GM19395 (cell line): Measurements from ENCODE around the gene CNTLN.

Source experiments
- ATAC-seq: cut with Tn5 transposase; IDR thresholded peaks from one replicate; pipeline ENCODE4 v1.9.1; 2021; ENCODE audit warnings: mild to moderate bottlenecking, moderate library complexity; ENCODE audit not compliant: unreplicated experiment

Gene CNTLN, protein sequence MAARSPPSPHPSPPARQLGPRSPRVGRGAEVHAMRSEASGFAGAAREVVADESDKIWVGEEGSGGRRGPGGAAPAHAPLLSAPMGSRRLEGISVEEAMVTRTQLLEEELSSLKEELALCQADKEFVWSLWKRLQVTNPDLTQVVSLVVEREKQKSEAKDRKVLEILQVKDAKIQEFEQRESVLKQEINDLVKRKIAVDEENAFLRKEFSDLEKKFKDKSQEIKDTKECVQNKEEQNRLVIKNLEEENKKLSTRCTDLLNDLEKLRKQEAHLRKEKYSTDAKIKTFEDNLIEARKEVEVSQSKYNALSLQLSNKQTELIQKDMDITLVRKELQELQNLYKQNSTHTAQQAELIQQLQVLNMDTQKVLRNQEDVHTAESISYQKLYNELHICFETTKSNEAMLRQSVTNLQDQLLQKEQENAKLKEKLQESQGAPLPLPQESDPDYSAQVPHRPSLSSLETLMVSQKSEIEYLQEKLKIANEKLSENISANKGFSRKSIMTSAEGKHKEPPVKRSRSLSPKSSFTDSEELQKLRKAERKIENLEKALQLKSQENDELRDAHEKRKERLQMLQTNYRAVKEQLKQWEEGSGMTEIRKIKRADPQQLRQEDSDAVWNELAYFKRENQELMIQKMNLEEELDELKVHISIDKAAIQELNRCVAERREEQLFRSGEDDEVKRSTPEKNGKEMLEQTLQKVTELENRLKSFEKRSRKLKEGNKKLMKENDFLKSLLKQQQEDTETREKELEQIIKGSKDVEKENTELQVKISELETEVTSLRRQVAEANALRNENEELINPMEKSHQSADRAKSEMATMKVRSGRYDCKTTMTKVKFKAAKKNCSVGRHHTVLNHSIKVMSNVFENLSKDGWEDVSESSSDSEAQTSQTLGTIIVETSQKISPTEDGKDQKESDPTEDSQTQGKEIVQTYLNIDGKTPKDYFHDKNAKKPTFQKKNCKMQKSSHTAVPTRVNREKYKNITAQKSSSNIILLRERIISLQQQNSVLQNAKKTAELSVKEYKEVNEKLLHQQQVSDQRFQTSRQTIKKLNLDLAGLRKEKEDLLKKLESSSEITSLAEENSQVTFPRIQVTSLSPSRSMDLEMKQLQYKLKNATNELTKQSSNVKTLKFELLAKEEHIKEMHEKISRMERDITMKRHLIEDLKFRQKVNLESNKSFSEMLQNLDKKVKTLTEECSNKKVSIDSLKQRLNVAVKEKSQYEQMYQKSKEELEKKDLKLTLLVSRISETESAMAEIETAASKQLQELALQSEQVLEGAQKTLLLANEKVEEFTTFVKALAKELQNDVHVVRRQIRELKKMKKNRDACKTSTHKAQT (N-terminal part only)

DNA sequence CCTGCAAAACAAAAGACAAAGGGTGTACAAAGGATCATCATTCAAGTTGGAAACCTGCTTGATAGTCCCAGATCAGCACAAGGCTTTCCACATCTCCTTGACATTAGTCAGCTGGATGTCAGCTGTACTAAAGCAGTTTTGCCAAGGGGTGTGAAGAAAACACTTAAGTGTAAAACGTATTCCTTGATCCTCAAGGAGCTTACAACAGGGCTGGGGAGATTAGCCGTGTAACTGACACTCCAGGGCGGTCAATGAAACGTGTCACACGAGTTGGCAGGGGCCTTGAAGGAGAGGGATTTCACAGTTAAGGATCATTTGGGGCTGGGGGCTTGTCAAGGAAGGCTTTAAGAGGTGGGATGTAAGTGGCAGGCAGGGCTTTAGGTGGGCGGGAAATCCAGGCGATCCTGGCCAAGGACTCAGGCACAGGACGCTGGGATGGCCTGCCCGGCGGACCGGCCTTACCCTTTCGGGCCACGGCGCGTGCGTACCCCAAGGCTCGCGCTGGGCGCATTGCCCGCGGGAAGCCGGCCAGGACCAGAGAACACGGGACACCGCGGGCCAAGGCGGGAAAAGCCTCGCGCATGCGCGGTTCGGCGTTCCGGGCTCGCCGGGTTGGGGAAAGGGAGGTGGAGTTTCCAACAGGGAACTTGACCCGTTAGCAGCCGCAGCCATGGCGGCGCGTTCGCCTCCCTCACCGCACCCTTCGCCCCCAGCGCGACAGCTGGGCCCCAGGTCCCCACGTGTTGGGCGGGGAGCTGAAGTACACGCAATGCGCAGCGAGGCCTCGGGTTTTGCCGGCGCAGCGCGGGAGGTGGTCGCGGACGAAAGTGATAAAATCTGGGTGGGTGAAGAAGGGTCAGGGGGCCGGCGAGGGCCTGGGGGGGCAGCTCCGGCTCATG lies at the start of gene CNTLN:
Gene CNTLN (plus strand): TSS at position 645 of the 899 bp plus-strand sequence. CDS start 26 bp downstream, at position 671.
- peak; percentile 79 for ATAC-seq

DNA sequence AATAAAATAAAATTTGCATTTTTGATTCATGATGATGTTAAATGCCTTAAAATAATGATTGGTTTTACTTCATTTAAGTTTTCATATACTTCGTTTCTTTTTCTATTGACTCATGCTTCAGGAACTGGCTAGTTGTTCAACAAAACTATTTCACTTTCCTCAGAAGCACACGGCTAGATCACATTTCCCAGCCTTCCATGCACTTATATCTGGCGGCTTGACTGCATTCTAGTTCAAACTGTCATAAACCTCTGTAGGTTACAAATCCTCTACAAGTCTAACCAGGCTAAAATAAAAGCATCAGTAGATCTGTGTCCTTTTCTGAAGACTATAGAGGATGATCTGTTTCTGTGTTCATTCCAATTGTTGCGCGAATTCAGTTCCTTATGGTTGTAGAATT lies 46.3 kb upstream of the CNTLN start:
- no peak for ATAC-seq

DNA sequence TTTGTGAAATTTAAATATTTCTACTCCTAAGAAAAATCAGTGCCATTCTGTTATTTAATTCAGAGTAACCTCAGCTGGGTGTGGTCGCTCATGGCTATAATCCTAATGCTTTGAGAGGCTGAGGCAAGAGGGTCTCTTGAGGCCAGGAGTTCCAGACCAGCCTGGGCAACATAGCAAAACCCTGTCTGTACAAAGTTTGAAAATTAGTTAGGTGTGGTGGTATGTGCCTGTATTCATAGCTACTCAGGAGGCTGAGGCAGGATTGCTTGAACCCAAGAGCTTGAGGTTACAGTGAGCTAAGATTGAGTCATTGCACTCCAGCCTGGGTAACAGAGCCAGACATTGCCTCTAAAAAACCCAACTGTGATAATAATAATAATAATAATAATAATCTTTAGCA lies 44.8 kb upstream of the CNTLN start:
- ATAC-seq, result no peak

DNA sequence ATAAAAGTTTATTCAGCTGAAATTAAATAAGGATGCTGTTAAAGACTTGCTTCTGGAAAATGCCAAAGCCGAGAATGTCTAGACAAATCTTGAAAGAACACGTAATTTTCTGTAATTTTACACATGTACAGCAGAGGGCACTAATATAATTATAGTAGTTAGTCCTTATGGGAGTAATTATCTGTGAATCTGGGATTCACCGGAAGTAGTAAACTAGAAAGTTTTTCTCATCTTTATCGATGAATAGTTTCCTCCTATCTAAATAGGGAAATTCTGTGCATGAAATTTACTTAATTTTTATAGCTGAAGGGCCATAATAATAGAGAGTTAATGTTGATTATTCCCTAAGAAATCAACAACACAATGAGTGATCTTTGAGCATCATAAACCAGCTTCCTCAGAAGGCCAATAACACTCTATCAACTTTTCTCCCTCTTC lies 18.4 kb upstream of the CNTLN start:
- ATAC-seq, result no peak

DNA sequence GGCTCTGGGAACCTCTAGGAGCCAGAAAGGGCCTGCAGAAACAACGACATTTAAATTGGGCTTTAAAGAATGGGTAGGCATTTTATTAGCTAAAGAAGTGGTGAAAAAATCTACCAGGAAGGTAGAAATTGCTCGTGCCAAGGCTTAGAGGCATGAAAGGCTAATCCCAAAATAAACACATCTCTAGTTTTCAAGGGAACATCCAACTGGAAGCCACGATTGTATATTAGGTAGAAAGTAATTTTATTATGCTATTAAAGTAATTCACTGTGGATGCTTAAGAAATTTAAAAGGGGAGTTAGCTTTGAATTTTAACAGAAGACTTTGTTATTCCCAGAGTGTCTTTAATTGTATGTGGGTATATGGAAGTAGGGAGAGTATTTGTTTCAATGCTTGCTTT lies 17.5 kb upstream of the CNTLN start:
- ATAC-seq, result no peak

DNA sequence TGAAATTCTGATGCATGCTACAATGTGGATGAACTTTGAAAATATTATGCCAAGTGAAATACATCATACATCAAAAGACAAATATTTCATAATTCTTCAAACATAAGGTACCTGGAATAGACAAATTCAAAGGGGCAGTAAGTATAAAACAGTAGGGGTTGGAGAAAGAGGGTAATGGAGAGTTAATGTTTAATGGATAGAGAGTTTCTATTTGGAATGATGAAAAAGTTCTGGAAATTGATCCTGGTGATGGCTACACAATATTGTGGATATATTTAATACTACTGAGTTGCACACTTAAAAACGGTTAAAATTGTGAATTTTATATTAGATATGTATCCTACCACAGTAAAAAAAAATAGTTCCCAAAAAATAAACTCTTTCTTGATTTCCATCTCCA lies 14.6 kb upstream of the CNTLN start:
- ATAC-seq, result no peak

DNA sequence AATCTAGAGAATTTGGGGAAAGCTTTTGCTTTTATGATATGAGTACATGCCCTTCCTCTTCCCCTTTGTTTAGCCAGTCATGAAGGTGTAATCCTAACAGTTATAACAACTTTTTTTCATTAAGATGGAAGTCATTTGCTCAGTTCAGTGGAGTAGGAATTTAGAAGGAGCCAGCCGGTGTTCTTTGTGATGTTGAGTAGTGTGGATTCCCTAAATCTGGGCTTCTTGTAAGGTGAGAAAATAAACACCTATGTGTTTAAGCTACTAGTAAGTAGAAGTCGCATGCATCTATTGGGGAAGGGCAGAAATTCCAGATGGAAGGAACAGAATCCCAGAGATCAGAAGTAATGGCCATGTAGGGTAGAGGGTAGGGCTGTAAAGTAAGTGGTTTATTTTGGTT lies 13.6 kb upstream of the CNTLN start:
- ATAC-seq, result no peak

DNA sequence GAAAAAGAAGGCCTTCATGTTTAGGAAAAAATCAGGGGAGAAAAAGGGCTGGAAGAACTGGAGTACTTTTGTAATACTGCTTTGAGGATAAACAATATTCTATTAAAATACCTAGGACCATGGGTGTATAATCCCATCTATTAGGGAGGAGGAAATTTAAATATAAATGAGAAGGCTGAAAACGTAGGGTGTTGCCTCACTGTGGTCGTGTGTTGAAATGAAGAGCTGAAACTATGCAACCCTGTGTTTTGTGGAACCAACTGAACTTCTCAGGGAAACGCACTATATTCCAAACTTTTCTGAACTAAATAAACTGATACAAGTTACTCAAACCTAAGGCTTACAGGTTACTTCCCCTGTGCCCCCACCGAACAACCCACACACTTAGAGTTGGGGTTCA lies 4.5 kb upstream of the CNTLN start:
- no peak for ATAC-seq

DNA sequence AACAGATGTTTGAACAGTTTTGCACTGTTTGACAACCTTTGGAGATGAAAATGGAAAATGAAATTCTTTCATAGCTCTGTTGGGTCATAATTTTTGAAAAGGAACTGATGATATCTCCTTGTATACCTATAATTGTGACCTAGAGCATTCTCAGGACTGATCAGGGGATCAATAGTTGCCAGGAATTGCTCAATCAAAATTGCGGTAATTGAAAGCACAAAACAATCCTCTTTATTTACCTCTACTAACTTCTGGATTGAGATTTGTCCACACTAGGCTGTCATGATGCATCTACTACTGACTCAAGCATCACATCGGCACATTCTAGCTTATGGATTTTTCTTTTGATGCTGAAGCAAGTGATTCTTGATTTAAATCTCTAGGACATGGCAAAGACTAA lies 4.1 kb upstream of the CNTLN start:
- ATAC-seq, result no peak

DNA sequence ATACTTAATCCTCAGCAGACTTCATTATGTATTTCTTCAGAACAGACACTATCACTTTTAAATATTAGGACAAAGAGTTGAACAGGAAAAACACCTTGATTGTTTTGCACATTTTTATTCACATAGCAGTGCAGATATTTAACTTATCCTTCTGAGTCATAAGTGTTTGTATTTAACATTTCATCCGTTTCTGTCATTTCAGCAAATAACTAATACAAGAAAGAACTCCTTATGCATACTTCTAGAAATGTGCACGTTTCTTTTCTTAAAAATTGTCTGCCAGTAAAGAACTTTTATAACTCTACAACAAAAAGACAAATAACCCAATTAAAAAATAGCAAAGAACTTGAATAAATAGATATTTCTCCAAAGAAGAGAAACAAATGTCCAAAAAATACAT lies 3.3 kb upstream of the CNTLN start:
- no peak for ATAC-seq

DNA sequence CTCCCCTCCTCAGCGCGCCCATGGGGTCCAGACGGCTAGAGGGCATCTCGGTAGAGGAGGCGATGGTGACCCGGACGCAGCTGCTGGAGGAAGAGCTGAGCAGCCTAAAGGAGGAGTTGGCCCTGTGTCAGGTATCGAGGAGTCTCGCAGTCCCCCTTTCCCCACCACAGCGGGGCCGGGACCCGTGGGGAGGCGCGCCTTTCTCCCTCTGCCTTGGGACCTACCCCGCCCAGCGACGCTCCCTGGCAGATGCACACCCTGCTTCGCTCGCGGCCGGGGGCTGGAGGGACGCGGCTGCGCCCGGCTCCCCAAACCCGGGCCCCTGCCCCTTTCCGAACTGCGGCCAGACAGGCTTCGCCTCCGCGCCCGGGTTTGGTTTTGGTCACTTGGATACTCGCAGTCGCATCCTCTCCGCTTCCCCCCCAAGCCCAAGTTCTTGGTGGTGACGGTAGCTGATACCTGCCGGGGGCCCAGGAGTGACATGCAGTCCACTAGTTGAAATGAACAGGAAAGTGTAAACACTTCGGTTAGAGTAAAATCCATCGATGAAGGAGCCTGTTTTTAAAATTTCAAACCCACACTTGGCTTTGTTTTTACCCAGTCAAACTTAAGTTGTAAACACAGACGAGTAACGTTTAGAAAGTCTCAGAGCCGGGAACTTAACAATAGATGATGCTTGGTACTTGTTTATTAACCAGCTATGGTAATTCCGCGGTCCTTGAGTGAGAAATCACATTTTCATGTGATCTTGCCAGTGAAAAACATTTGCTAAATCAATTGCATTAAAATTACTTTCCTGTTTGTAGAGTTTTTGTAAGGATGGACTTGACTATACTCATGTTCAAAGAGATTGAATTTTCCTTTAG lies 688 bp downstream of the CNTLN start:
- ATAC-seq, result peak; percentile 60

DNA sequence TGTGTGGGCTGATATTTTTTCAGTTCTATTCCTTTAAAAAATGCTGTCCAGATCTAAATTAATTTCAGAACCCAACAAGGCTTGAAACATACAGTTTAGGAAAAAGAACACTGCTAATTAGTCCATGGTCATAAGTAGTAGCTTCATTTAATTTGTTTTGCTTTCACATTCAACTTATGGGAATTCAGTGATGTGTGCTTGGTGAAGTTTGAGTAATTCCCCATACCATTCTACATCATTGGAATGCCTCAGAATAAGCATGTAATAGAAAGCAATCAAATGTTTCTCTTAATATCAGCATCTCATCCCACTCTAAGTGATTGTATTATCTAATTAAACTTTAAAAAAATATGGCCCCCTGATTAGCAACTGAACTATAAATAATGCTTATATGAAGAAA lies 2.7 kb downstream of the CNTLN start:
- ATAC-seq, result no peak

DNA sequence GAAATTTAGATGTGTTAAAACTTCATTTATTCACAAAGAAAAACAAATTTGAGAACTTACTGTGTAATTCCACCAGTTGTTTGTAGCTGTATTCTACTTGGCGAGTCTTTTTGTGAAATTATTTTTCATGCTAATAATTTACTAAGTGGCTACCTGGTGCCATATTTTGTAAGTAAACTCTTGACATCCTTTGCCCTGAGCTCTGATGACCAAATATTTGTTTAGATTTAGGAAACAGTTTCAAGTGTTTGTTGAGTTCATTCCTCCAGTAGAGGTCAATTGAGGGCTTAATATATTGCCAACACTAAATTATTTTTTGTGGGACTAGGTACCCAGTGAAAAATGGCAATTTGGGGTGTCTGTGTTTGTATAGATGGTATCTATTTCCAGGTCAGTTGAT lies 3.7 kb downstream of the CNTLN start:
- ATAC-seq, result no peak

DNA sequence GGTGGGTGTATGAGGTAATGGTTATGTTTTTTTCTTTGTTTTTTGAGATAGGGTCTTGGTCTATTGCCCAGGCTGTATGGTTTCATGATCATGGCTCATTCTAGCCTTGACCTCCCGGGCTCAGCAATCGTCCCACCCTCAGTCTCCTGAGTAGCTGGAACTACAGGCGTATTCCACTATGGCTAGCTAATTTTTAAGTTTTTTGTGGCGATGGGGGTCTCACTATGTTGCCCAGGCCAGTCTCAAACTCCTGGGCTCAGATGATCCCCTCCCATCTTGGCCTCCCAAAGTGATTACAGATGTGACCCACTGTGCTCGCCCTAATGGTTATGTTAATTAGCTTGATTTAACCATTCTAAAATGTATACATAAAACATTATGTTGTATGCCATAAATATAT lies 5.6 kb downstream of the CNTLN start:
- ATAC-seq, result no peak

DNA sequence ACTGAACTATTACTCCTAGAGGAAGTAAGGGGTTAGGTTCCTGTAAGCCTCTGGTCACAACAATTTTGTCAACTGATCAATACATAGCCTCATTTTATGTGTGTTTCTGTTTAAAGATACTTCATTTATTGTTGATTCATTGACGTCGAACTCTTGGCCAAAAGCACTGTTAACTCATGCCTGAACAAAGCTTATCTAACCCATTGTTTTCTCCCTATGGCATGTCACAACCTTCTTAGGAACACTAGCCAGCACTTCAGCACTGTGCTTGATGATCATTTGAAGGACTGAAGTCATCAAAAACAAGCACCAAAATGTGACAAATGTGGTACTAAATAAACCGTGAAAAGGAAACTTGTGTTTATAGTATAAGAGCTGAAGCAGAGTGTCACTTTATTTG lies 13.5 kb downstream of the CNTLN start:
- ATAC-seq, result no peak

DNA sequence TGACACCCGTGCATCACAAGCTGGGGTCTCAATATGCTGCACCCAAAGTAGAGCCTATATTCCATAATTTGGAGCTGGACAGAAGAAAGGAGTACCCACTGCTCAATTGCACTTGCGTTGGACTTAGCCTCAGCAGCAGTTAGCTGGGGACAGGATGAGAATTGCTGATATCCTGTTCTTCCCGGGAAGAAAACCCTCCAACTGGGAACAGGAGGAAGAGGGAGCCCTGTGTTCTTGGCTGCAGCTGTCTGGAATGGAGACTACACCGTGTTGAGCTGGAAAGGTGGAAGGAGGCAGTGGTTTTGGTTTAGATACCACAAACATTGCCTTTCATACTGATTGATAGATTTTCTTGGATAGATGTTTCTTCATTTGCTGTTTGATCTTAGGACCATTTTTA lies 24.6 kb downstream of the CNTLN start:
- no peak for ATAC-seq

DNA sequence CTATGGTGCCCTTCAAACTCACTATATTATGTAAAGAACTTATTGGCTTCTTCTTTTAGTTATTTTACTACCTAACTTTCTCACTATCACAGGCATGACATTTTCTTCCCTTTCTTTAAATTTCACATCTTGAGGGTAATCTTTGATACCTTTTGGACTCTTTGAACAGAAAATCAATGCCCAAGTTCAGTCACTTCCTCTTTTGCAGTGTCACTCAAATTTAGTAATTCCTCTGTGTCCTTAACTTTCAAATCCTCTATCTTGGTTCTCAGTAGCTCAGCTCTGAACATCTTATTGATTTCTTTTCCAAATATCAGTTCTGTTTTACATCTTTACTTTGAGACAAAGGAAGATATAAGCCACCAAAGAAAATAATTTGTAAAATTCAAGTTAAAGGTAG lies 25.5 kb downstream of the CNTLN start:
- ATAC-seq, result no peak

DNA sequence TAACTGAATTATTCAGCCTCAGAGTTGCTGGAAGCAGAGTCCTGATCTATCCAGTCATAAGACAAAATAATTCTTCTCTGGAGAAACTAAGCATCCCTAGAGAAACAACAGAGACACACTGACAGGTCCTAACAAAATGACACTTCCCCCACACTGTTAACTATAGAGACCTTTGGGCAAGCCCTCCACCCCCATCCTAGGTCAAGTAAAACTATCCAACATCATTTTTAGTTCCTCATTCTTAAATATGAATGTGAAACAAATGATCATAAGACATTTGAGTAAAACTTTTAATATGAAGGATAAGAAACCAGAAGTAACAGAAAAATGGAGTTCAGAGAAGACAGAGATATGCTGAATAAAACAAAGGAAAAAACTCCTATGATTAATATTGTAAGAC lies 30.9 kb downstream of the CNTLN start:
- ATAC-seq, result no peak

DNA sequence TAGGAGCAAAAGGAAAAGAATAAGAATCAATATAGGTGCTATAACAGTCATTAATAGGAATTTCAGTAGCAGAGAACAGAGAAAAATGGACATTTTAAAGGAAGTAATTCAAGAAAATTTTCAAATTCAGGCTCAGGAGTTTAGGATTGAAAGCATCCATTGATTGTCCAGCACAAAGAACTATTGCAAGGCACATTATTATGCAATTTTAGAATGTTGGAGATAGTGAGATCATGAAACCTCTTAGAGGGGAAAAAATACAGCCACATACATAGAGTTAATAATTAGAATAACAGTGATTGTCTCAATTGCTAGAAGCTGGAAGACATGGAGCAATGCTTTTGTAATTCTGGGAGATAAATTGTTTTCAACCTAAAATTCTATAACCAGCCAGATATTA lies 31.5 kb downstream of the CNTLN start:
- ATAC-seq, result no peak
